OCI-LY3 (cell line): ENCODE measurements around the gene BICRA.

ENCODE experiments used
- H2AFZ ChIP-seq: fragments of 200-600, 300-600 bp; shearing (Covaris generic); 2 replicates; pipeline ENCODE4 v1.6.0; 2014; ENCODE audit warnings: antibody characterized with exemption, low read depth, low read length
- H3K27ac ChIP-seq: fragments of 200-600, 300-600 bp; sonication (generic); 2 replicates; pipeline ENCODE4 v1.5.1; 2014; ENCODE audit warnings: mild to moderate bottlenecking, low read length, moderate library complexity, mixed read lengths
- H3K27me3 ChIP-seq: fragments of 200-600, 300-600 bp; sonication (generic); 2 replicates; pipeline ENCODE4 v1.6.1; 2014; ENCODE audit warnings: low read depth, low read length, mixed read lengths
- H3K36me3 ChIP-seq: fragments of 200-600, 300-600 bp; sonication (generic); replicated peaks from 2 replicates; pipeline ENCODE3; 2014; ENCODE audit warnings: low read depth, low read length, mixed read lengths
- H3K4me1 ChIP-seq: fragments of 300-600, 200-600 bp; sonication (generic); 2 replicates; pipeline ENCODE4 v1.6.1; 2014; ENCODE audit warnings: low read length, mixed read lengths
- H3K4me2 ChIP-seq: fragments of 200-600, 300-600 bp; sonication (generic); 2 replicates; pipeline ENCODE4 v1.6.1; 2014; ENCODE audit warnings: low read length, mixed read lengths
- H3K4me3 ChIP-seq: fragments of 300-600, 200-600 bp; sonication (generic); 2 replicates; pipeline ENCODE4 v1.5.1; 2014; ENCODE audit warnings: antibody characterized with exemption, mild to moderate bottlenecking, low read length, moderate library complexity
- H3K79me2 ChIP-seq: fragments of 300-600, 200-600 bp; shearing (Covaris generic); 2 replicates; pipeline ENCODE4 v1.6.1; 2014; ENCODE audit warnings: mild to moderate bottlenecking, low read length, mixed read lengths
- H3K9ac ChIP-seq: fragments of 300-600, 200-600 bp; shearing (Covaris generic); 2 replicates; pipeline ENCODE4 v1.6.0; 2014; ENCODE audit warnings: mild to moderate bottlenecking, low read length, moderate library complexity
- H3K9me3 ChIP-seq: fragments of 200-600, 300-600 bp; shearing (Covaris generic); 2 replicates; pipeline ENCODE4 v1.6.1; 2014; ENCODE audit warnings: low read length, mixed read lengths; ENCODE audit not compliant: insufficient read depth
- H4K20me1 ChIP-seq: fragments of 200-600, 300-600 bp; sonication (generic); 2 replicates; pipeline ENCODE4 v1.6.1; 2016; ENCODE audit warnings: low read length, mixed read lengths; ENCODE audit not compliant: insufficient read depth
- EZH2phosphoT487 ChIP-seq: fragments of 200-600 bp; shearing (Covaris generic); IDR thresholded peaks from 2 replicates; pipeline ENCODE4 v1.6.1; 2018; ENCODE audit warnings: antibody characterized with exemption, mixed run types, low read depth
- TF ChIP-seq, protein P1 (sequence below): fragments of 200-600, 300-600 bp; sonication (generic); IDR thresholded peaks from 2 replicates; pipeline ENCODE4 v1.5.1; 2014; ENCODE audit warnings: antibody characterized with exemption, low read length, low read depth

Gene BICRA

DNA sequence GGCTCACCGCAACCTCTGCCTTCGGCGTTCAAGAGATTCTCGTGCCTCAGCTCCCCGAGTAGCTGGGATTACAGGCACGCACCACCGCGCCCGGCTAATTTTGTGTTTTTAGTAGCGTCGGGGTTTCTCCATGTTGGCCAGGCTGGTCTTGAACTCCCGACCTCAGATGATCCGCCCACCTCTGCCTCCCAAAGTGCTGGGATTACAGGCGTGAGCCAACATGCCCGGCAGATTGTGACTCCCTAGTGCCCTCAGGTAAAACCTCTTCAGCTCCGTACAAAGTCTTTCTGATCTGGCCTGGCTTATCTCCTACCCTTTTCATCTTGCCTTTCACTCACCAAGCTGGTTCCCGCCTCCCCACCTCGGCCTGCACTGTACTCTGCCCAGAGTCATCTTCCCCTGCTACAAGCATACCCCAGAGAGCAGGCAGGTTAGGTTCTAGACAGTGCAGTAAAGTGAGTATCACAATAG lies 15.0 kb downstream of the BICRA start:
- no peak overlapping the region for H2AFZ ChIP-seq
- no peaks in the 10 kb centered on the region for H3K27me3 ChIP-seq
- H3K4me1 ChIP-seq = peaks cover 5% of the 10 kb centered on the region; the same call in 1 of the 2 replicates
- TF ChIP-seq EZH2phosphoT487 = no peak
- TF ChIP-seq, protein P1, sequence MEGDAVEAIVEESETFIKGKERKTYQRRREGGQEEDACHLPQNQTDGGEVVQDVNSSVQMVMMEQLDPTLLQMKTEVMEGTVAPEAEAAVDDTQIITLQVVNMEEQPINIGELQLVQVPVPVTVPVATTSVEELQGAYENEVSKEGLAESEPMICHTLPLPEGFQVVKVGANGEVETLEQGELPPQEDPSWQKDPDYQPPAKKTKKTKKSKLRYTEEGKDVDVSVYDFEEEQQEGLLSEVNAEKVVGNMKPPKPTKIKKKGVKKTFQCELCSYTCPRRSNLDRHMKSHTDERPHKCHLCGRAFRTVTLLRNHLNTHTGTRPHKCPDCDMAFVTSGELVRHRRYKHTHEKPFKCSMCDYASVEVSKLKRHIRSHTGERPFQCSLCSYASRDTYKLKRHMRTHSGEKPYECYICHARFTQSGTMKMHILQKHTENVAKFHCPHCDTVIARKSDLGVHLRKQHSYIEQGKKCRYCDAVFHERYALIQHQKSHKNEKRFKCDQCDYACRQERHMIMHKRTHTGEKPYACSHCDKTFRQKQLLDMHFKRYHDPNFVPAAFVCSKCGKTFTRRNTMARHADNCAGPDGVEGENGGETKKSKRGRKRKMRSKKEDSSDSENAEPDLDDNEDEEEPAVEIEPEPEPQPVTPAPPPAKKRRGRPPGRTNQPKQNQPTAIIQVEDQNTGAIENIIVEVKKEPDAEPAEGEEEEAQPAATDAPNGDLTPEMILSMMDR = no peak
- peaks cover 4% of the 10 kb centered on the region for H3K36me3 ChIP-seq
- H3K4me3 ChIP-seq = no peak overlapping the region
- H3K79me2 ChIP-seq = peaks cover 82% of the 10 kb centered on the region
- H3K9me3 ChIP-seq = no peaks in the 10 kb centered on the region
- H4K20me1 ChIP-seq = peaks cover 46% of the 10 kb centered on the region
- H3K4me2 ChIP-seq = no peak overlapping the region
- no peak overlapping the region for H3K9ac ChIP-seq
- no peak overlapping the region for H3K27ac ChIP-seq

DNA sequence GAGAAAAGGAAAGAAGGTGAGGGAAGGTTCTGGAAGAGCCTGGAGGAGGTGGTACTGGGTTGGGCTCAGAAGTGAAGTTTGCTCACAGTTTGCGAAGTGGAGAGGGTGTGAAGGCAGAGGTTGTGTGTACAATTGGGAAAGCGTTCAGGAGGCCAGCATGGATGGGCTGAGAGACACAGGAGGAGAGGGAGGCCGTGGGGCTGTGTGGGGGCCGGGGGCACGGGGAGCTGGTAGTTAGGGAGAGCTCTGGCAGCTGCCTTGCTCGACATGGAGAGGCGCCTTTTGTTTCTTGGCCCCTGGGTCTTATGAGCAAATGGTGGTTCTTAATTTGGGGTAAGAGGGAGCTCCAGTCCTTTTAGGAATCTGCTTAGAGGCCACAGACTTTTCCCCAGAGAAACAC lies 16.7 kb downstream of the BICRA start:
- H3K9me3 ChIP-seq = no peaks in the 10 kb centered on the region
- H3K4me3 ChIP-seq = no peak overlapping the region
- H2AFZ ChIP-seq = no peak overlapping the region
- H3K36me3 ChIP-seq = peaks cover 7% of the 10 kb centered on the region
- no peak overlapping the region for H3K4me2 ChIP-seq
- H3K79me2 ChIP-seq = peaks cover 77% of the 10 kb centered on the region
- H3K27me3 ChIP-seq = no peaks in the 10 kb centered on the region
- H3K27ac ChIP-seq = no peak overlapping the region
- TF ChIP-seq EZH2phosphoT487 = no peak
- no peak overlapping the region for H3K9ac ChIP-seq
- H4K20me1 ChIP-seq = peaks cover 44% of the 10 kb centered on the region
- H3K4me1 ChIP-seq = peaks cover 5% of the 10 kb centered on the region; the same call in 1 of the 2 replicates

GRCh38 chr19:47626238-47626637 lies 17.3 kb downstream of the BICRA start:
- H3K27me3 ChIP-seq = no peaks in the 10 kb centered on the region
- H4K20me1 ChIP-seq = peaks cover 43% of the 10 kb centered on the region
- no peak overlapping the region for H3K27ac ChIP-seq
- peaks cover 5% of the 10 kb centered on the region; the same call in 1 of the 2 replicates for H3K4me1 ChIP-seq
- no peaks in the 10 kb centered on the region for H3K9me3 ChIP-seq
- no peak overlapping the region for H3K4me2 ChIP-seq
- H3K4me3 ChIP-seq = no peak overlapping the region
- peaks cover 9% of the 10 kb centered on the region for H3K36me3 ChIP-seq
- H2AFZ ChIP-seq = no peak overlapping the region
- no peak overlapping the region for H3K9ac ChIP-seq
- H3K79me2 ChIP-seq = peaks cover 77% of the 10 kb centered on the region
- no peak for TF ChIP-seq EZH2phosphoT487
- TF ChIP-seq, protein P1 = no peak

- Histone ChIP-seq H3K9me3 (no peaks in the 10 kb centered on the region), H3K79me2 (peaks cover 81% of the 10 kb centered on the region), H3K4me2 (no peak overlapping the region), H3K4me1 (peaks cover 5% of the 10 kb centered on the region; the same call in 1 of the 2 replicates), H4K20me1 (peaks cover 52% of the 10 kb centered on the region), H3K9ac (no peak overlapping the region), H3K4me3 (no peak overlapping the region), H3K27ac (no peak overlapping the region), H3K36me3 (peaks cover 9% of the 10 kb centered on the region), H2AFZ (no peak overlapping the region), H3K27me3 (no peaks in the 10 kb centered on the region)
- no peak for TF ChIP-seq EZH2phosphoT487
- TF ChIP-seq, protein P1 = no peak
These were observed 19.3 kb downstream of the BICRA start for GRCh38 chr19:47628078-47628771.
